SW 1271 (cell line): ENCODE data around the gene LY9.

Source experiments
- DNase-seq, 2 experiments: peaks; one replicate each; lab custom pipeline; 2025; lab: John Stamatoyannopoulos, UW

The LY9 gene, protein sequence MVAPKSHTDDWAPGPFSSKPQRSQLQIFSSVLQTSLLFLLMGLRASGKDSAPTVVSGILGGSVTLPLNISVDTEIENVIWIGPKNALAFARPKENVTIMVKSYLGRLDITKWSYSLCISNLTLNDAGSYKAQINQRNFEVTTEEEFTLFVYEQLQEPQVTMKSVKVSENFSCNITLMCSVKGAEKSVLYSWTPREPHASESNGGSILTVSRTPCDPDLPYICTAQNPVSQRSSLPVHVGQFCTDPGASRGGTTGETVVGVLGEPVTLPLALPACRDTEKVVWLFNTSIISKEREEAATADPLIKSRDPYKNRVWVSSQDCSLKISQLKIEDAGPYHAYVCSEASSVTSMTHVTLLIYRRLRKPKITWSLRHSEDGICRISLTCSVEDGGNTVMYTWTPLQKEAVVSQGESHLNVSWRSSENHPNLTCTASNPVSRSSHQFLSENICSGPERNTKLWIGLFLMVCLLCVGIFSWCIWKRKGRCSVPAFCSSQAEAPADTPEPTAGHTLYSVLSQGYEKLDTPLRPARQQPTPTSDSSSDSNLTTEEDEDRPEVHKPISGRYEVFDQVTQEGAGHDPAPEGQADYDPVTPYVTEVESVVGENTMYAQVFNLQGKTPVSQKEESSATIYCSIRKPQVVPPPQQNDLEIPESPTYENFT

DNA sequence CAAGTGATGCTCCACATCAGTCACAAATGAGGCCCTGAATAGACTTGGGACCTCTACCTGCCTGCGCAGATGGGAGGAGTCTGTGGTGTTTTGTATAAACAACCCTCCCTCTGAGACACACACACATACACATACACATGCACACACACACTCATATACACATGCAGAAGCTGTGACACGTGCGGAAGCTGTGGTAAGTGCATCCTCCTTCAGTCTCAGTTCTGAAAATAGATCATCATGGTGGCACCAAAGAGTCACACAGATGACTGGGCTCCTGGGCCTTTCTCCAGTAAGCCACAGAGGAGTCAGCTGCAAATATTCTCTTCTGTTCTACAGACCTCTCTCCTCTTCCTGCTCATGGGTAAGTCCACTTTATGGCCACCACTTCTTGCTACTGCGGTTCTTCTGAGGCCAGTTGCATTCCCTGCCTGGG, at the start of gene LY9:
Gene LY9 (plus strand): TSS at position 224 of the 433 bp plus-strand sequence. CDS start 14 bp downstream, at position 238.
- DNase-seq, result no peak

DNA sequence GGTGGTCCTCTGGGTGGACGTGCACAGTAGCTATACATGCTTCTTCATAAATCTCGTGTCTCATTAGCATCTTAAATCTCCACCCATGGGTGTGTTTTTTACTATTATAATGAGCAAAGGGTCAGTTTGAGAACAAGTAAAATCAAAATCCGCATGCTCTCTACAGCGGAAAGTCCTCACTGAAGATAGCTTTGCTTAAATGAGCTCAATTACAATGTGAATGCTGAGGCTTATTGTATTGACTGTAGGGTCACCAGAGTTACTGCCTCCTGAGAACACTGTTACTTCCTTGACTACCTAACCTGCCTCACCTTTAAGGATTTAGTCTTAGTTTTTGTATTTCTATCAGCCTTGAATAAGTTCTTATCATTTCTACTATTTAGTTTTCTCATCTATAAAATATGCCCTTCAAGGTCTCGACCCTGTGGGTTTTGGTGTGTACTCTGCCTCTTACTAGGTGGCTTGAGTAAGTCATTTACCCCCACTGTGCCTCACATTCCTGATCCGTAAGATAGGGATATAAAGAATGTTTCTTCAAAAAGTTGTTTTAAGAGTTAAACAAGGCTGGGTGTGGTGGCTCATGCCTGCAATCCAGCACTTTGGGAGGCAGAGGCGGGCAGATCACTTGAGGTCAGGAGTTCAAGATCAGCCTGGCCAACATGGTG, 49.0 kb upstream of the LY9 start:
- DNase-seq, result no peak

DNA sequence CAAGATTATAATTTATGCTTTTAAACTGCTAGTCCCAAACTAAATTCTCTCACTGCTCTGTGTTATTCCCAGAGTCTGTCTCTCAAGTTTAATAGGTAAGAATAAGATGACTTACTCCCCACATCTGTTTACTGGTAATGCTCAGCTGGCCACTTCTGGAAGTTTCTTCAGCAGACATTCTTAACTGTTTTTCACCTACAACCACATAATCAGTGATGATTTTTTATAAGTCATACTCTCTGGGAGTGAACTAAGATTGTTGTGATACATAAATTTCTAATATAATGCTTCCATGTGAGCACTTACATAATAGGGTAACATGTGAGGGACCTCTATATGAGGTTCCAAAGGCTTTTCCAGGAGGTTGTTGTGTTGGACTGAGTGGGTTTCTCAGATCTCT, 48.3 kb upstream of the LY9 start:
- DNase-seq, result no peak

DNA sequence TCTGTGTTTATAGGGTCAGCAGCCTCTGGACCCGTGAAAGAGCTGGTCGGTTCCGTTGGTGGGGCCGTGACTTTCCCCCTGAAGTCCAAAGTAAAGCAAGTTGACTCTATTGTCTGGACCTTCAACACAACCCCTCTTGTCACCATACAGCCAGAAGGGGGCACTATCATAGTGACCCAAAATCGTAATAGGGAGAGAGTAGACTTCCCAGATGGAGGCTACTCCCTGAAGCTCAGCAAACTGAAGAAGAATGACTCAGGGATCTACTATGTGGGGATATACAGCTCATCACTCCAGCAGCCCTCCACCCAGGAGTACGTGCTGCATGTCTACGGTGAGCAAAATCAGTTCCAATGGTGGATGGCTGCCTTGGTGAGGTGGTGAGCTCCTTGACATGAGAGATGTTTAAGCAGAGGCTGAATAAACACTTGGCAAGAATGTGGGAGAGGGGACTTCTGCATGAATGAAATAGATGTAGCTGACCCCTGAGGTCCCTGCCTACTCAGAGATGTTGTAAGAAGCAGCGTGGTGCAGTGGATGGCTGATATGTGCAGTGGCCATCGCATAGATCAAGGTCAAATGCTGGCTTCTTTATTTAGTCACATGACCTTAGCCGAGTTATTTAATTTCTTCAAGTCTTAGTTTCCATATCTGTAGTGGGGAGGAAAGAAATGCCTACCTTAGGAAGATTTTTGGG, 47.6 kb upstream of the LY9 start:
- DNase-seq, result no peak

DNA sequence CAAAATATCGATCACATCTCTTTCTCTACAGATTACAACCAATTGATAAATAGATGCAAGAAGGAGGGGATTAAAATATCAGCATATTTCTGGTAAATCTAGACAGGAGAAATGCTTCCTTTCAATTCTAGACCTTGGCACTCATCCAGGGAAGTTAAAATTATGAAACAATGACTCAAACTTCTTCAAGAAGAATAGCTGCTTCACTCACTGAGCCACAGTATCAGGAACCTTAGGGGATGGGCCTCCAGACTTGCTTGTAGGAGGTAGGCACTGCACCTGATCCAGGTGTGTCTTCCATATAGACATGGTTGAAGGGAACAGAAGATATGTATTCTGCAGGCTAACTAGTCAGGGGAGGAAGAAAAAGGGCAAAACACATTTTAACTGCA, 47.1 kb upstream of the LY9 start:
- no peak for DNase-seq

DNA sequence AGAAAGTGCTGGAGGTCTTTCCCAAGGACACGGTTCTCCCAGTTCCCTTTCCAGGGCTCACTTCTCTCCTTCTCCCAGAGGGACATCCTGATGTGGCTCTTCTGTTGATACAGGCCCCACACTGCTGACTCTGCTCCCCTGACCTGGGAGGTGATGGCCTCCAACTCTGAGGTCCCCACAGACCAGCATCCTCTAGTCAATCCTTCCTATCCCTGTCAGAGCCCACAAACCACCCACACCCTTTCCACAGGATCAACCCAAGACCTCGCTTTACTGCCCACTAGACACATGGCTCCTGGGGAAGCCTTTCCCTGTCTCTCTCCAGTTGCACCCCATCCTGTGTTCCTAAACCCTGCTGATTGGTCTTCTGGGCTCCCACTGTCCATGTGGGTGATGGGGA, 45.4 kb upstream of the LY9 start:
- DNase-seq, result no peak

DNA sequence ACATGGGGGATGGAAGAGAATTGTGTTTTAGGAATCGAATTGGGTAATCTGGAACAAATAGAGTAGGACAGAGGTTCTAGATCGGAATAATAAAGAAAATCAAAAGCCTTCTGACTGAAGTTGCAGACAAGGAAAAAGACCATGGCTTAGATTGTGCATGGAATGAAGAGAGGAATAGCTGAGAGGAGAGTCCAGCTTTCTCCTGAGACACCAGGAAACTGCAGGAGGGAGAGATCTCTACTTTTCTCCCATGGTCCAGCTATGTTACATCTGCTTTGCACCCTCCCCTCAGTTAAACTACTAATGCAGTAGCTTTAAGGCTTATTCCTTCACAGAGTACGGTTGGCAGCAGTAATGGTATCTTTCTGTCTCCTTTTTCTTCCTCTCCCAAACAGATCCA, 43.6 kb upstream of the LY9 start:
- no peak for DNase-seq

DNA sequence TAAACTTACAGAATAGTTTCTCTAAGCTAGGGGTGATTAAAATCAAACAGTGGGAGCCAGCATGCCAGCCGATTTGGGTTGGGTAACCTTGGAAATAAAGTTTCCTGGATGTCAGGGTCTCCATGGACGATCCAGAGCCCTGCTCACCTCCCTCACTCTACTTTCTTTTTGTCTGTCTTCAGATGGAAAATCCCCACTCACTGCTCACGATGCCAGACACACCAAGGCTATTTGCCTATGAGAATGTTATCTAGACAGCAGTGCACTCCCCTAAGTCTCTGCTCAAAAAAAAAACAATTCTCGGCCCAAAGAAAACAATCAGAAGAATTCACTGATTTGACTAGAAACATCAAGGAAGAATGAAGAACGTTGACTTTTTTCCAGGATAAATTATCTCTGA, 43.0 kb upstream of the LY9 start:
- DNase-seq, result no peak

DNA sequence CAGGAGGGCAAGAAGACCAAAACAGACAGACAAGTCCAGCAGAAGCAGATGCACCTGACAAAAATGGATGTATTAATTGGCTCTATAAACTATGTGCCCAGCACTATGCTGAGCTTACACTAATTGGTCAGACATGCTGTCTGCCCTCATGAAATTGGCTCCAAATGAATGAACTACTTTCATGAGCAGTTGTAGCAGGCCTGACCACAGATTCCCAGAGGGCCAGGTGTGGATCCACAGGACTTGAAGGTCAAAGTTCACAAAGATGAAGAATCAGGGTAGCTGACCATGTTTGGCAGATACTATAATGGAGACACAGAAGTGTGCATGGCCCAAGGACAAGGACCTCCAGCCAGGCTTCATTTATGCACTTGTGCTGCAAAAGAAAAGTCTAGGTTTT, 42.4 kb upstream of the LY9 start:
- no peak for DNase-seq

DNA sequence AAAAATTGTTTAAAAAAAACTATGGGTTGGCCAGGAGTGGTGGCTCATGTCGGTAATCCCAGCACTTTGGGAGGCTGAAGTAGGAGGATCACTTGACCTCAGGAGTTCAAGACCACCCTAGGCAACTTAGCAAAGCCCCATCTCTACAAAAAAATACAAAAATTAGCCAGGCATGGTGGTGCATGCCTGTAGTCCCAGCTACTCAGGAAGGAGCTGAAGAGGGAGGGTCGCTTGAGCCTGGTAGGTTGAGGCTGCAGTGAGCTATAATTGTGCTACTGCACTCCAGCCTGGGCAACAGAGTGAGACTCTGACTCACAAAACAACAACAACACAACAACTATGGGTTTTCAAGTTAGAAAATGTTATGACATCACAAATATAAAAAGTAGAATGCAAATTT, 40.5 kb upstream of the LY9 start:
- DNase-seq, result no peak

DNA sequence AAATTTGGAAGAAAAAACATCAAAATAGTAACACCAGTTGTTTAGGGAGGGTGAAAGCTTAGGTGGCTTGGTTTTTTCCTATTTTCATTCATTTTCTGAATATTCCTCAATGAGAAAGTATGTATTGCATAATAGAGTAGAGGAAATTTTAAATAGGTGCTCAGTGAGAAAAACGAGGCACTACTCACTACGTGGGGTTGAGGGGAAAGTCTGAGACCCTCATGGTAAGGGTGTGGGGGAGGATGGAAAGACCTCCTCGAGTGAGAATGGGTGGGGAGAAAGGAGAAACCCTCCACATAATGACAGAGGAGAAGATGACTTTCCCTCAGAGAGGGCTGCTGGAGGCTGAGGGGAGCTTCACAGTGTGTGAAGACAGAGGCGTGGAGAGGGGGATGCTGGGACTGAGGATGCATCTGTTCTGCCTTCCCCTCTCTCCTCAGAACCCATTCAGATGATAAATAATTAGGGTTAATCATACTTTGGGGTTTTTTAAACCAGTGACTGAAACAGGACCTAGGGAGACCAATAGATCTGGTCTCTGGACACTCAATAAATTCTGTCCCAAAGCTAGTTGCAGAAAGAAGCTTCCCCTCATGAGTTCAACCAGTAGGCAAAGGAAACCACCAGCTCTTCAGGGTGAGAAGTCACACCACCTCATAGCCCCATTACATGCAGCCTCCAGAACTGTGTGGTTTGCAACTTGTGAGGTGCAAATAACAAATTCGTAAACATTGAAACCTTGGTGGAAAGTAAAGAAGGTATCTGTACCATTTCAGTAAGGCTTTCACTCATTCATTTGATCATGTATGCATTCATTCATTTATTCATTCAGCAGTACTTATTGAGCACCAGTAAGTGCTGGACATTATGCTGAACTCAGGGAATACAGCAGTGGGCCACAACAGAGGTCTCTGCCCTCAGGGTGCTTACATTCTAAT, 39.8 kb upstream of the LY9 start:
- no peak for DNase-seq

DNA sequence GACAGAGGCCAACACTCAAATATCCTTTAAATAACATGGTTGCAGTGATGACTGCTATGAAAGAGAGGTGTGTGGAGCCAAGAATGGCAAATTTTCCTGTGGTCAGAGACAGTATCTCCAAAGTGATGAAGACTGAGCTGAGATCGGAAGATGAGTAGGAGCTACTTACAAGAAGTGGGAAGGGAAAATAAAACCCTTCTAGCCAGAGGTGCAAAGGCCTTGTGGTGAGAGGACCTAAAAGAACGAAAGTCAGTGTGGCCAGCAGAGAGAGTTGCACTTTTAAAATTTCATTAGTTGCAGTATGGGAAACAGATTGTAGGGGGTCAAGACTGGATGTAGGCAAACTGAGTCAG, 39.1 kb upstream of the LY9 start:
- no peak for DNase-seq

DNA sequence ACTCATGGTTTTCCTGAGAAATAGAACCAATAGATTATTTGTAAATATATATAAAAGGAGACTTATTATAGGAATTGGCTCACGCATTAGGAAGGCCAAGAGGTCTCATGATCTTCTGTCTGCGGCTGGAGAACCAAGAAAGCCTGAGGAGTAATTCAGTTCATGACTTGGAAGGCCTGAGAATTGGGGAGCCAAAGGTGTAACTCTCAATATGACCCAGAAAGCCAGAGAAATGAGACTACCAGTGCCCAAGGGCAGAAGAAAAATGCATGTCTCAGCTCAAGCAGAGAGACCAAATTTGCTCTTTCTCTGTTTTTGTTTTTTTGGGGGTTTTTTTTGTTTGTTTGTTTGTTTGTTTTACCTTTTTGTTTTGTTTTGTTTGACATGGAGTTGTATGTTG, 37.5 kb upstream of the LY9 start:
- DNase-seq, result no peak

DNA sequence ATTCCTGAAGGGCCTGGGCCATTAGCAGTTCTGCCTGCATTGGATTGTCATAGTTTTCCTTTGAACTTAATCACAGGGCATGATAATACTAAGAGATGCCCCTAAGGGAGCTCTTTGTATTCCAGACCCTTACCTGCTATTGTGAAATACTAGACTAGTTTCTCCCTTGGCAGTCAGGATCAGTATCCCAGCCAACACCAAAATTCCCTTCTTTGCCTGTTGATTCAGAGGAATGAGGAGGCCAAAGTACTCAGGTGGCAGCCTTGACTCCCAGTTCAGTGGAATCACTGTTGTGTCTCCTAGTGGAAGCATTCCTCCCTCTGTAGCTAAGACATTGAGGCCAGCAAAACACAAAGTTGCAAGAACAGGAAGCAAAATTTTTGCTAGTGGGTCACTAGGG, 36.2 kb upstream of the LY9 start:
- DNase-seq, result no peak

DNA sequence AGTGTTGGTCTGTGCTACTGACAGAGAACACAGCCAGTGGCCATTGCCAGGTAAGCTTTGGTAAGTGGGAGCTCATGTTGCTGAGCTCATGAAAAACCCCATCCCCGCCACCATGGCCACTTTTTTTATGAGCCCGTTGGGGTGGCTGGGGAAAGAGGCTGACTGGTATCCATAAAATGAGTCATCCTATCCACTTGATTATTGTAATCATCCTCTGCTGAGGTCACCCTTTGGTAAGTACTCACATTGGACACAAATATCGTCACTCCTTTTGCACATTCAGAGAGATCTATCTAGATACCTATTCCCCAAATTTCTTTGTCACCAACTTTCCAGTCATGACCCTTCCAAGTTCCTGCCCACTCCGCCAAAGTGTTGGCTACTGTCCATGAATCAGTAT, 34.9 kb upstream of the LY9 start:
- DNase-seq, result no peak

DNA sequence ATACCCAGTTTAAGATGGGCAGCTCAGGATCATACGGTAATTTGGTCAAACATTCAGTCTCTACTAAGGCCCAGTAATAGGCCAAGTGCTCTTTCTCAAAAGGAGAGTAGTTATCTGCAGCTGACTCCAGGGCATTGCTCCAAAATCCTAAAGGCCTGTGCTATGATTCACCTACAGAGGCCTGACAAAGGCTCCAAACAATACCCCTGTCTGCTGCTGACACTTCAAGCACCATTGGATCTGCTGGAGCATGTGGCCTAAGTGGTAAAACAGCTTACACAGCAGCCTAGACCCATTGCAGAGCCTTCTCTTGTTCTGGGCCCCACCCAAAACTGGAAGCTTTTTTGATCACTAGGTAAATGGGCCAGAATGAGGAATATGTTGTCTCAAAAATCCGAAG, 34.1 kb upstream of the LY9 start:
- DNase-seq, result no peak

DNA sequence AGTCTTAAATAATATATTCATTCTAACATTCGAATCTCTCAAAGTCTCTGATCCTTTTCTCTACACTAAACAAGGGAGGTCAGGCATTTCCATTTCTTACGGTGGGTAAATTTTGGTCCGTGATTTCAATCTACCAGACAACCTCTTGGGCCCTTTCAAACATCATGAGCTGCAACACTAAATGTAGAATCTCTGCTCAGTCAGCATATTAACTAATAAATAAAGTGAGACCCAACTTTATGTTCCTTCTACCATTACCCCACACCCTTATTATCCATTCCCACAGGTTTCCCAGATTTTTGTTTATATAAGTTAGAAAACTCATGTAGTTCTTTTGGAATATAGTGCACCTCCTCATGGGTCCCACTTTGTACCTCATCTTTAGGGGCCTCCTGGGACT, 32.0 kb upstream of the LY9 start:
- no peak for DNase-seq

DNA sequence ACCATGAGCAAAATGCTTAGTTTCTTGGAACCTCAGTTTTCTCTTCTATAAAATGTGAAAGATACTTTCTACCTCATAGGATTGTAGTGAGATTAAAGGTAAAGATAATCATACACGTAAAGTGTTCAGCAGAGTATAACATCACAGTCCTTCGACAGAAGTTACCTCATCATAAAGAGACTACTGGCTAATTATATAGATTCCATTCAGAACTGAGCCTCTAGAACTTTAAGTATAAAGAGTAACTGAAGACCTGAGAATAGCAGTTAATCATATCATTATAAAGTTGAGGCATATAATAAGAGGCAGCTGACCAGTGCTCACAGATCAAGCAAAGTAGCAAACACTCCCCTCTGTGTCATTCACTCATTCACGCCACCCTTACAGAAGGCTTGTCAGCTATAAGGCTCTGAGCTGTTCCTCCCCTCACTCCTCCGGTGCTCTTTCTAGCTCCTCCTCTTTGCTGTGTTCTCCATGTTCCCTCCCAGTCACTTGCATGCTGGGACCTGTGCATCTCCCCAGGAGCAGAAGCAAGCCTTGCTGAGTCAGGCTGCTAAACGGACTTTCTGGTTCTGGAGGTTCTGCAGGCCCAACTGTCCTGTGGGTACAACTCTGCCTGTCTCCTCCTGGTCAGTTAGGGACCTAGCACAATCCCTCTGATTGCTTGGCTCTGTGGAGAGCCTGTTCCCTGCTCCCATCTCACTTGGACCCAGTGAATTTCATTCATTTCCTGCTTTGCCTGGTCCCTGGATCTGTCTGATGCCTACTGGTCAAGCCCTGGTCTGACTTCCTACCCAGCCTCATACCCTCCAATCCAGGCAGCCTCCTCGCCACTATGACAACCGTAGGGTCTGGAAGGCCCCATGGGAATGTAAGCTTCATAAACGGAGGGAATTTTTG, 28.3 kb upstream of the LY9 start:
- no peak for DNase-seq

DNA sequence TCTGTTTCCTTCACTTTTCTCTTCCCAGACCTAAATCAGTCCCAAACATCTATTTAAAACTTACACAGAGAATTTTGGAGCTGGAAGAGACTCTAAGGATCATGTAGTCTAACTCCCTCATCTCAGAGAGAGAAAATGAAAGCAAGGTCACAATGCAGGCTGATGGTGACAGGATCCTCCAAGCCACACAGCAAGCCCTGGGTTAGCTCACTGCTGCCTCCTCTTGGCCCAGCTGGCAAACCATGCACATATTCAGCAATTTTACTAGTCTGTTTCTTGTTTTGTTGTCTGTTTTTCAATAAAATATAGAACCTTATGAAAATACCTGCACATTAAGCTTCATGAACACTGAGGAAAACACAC, 27.7 kb upstream of the LY9 start:
- DNase-seq, result no peak

DNA sequence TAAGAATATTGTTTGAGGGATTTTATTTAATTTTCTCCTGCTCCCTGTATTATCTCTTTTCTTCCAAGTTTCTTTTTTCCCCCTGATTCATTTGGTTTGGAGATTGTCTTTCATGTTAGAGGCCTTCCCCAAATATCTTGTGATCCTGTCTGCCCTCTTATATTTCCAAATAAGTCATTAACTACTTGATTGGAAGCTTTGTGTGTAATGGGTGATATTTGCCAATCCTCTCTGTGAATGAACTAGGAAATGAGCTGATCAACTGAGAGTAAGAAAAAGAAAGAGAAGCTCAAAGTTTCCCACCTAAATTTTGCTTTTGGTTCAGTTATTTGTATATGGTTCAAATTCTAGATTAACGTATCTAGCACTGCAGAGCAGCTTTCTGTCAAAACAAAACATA, 23.6 kb upstream of the LY9 start:
- no peak for DNase-seq

DNA sequence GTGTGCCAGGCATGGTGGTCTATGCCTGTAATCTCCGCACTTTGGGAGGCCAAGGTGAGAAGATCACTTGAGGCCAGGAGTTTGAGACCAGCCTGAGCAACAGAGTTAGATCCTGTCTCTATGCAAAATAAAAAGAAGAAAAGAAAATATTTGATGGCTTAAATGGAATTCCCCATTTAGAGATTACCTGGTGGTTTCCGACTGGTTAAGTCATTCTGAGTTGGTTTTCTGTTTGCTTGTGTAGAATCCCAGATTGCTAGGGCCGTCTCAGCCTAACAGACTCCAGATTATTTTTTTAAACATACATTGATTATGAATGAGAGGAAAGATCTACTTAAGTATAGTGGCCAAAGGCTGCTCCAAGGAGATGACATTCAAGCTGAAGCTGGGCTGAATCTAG, 22.9 kb upstream of the LY9 start:
- no peak for DNase-seq
